Measurements from ENCODE around the gene PARVA. TPM values are rescaled to one million over a fixed set of nuclear protein-coding genes. Genes with fewer than 3 reads are reported as not detected.
"Not testable (repeated sequence)": the region's sequence is repeated elsewhere in the genome, so short reads cannot be mapped to it uniquely, and the experiment has no call there.

Gene PARVA, protein sequence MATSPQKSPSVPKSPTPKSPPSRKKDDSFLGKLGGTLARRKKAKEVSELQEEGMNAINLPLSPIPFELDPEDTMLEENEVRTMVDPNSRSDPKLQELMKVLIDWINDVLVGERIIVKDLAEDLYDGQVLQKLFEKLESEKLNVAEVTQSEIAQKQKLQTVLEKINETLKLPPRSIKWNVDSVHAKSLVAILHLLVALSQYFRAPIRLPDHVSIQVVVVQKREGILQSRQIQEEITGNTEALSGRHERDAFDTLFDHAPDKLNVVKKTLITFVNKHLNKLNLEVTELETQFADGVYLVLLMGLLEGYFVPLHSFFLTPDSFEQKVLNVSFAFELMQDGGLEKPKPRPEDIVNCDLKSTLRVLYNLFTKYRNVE
- total RNA-seq: 23.0 TPM

DNA sequence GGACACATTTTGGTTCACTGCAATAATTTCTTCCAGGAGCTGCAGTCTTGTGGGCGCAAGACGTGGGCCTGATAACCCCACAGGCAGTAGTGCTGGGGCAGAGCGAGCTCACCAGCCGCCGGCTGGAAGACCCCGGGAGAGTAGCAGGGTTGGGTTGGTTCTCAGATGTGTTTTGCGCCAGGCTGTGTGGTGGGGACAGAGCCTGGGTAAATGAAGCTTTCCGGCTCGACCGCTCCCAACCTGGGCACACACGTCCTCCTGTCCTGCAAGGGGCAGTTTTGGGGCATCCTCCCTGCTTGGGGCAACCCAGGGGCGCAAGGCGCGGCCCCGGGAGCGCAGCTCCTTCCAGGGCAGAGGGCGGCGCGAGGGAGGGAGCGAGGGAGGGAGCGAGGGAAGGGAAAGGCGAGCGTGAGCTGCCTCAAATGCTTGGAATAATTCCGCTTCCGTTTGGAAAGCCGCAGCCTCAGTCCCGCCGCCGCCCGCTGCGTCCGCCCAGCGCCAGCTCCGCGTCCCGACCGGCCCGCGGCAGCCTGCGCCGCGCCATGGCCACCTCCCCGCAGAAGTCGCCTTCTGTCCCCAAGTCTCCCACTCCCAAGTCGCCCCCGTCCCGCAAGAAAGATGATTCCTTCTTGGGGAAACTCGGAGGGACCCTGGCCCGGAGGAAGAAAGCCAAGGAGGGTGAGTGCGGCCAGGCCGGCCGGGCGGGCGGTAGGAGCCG lies at the start of gene PARVA:
Gene PARVA (plus strand): TSS at position 466 of the 718 bp plus-strand sequence. CDS start 77 bp downstream, at position 543.
- peak; percentile 66 for DNase-seq

DNA sequence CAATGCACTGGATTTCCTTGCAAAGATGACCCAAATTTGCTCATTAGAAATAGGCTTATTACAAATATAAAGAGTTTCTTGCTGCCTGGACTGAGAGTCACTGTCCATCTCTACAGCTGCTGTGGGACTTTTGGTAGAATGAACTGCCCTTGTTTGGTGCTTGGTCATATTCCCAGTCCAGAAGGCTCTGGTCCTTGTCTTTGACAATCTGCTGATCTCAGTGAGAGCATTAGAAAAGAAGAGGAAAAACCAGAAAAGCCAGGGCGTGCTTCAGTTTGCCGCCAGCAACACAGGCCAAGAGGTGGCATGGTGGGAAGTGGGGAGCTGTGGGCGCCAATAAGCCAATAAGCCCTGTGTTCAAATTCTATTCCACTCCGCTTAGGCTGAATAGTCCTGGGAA lies 48.2 kb upstream of the PARVA start:
- no peak for DNase-seq

DNA sequence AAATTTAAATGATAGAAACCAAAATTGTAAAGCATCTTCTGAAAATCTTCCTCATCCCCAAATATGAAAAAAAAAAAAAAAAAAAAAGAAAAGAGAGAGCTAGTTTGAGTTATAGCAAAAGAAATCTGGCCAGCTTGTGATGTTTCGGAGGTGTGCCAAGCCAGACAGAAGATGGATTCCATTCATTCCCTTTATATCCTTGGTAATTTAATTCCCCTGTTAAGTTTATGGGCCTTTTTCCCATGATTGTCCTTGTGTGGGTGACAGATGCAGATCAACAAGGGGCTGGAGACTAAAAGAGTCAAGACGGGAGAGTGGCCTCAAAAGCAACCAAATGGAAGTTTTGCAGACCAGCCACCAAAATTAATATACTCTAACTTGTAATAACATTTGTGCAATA lies 47.6 kb upstream of the PARVA start:
- no peak for DNase-seq

DNA sequence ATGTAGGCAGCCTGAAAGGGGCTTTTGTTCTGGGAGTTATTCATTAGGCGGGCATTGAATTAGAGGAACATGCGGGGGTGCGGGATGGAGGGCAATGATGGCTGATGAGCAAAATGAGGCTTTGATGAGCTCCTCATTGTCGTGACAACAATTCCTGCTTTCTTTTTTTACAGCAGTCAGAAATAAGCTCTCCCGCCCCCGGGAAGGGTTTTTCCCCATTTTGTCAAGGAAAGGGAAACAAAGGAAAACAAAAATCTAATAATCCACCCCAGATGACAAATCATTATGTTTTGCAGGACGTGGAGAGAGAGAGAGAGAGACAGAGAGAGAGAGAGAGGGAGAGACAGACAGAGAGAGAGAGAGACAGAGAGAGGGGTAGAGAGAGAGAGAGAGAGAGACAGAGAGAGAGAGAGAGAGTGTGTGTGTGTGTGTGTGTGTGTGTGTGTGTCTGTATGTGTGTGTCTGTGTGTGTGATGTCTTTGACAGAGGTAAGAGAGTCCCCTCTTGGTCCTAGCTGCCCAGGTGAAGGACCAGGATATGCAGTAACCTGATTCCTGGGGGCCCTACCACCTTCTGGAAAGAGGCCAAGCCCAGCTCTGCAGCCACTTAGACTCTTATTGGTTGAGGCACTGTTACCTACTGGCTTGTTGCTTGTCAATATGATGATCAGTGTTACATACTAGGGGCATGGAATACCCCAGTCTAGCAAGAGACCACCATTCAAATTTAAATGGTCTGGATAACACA lies 46.7 kb upstream of the PARVA start:
- peak; percentile 43 for DNase-seq

DNA sequence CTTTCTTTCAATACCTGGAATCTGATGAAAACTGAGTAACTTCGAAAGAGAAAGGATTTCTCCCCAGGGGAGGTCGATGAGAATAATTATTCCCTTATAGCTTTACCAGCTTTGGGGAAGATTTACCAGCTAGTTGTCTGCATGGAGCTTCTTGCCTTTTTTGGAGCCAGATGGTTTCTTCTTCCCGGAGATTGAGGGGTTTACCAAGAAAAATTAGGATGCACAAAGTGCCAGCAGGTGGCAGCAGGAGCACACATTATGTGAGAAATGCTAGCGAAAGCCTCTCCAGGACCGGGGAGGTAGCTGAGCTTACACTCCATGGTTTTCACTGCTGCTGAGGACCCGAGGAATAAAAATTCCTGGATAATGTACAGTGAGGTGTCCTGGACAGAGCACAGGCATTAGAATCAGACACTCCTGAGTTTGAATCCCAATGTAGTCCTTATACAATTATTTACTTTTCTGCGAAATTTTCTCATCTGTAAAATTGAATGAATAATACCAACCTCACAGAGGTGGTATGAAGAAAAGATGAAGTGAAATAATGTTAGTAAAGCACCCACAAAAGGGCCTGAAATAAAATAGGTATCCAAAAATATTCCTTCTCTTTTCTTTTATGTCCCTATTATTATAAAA lies 46.0 kb upstream of the PARVA start:
- DNase-seq: peak; percentile 84

DNA sequence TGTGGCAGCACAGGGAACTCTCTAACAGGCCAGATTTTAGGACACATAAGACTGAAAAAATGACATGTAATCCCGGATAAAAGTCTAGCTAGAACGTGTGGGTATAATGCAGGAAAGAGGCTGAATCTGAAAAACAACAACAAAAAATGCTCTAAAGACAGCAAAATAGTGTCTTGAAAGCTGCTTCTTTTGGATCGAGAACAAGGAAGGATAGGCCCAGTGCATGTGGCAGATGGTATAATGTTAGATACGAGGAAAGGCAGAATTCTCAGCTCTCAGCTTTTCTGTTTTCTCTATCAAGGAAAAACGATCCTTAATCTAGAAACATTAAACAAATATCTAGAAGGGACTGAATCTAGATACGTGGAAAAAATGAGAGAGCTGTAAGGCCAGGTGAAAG lies 33.8 kb upstream of the PARVA start:
- DNase-seq: no peak

DNA sequence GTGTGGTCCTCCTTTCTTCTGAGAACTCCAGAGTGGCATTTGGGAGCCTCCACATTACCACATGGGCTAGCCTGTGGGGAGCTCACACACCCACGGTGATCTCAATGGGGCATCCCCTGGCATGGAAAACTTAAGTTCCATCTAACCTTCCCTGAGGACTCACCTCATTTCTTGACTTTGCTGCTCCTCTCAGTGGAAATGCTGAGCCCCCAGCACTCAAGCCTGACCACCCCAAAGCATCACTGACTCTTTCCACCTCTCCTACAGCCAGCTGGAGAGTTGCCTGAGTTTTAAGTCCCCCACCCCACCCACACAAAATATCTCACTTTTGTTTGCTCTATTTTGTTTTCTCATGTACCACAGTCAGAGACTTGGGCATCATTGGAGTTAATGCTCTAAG lies 23.8 kb upstream of the PARVA start:
- DNase-seq: no peak

DNA sequence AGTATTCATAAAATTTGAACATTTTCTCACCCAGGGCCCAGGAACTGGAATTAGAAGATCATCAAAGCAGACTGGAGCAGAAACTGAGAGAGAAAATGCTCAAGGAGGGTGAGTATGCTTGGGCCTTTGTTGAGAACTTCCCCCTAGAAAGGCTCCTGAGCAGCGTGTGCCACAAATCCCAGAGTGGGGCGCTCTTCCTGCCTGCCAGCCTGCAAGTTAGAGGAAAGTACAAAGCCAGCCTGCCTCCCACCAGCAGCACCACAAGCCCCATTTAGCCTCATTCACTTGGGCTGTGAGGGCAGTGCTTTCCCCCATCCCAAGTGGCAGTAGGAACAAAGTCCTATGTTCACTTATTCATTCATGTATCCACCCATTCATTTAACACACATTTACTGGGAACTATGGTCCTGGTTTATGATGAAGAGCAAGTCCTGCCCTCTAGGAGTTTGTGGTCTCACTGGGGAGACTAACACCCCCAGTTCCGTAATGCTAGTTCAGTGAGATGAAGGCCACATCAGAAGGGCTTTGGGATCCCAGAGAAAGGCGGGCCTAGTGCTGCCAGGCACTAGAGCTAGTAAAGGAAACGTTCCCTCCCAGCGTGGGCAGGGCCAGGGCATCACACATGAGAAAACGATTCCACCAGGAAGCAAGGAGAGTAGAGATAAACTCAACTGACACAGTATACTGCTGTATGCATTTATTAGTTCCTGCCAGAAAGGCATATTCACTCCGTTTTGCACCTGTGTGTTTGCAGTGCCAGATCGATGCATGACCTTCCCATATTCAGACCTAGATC lies 22.4 kb upstream of the PARVA start:
- no peak for DNase-seq

DNA sequence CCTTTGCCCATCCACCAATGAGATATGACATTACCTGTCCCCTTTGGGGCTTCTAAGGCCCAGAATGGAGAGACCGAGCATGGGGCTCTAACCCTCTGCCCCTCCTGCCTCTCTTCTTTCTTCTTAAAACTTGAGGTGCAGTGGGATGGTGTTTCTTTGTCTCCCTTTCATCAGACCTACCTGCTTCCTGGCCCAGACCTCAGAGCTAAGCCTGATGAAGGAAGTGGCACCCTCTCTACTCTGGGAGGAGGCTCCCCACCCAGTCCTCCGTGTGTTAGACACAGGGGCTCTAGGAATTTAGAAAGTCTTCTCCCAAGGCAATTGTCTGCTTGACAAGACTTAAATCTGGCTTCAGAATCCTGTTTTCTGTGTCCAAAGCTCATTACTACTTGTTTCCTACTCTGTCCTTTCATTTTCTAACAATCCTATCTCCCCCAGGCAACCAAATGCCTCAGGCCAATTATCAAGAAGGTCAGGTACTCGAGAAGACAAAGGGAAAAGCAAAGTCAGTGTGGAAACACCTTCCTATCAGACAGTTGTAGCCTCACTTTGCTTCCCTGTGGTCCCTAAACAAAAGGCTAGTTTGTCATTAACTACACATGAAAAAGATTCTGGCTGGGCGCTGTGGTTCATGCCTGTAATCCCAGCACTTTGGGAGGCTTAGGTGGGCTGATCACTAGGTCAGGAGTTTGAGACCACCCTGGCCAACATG lies 20.3 kb upstream of the PARVA start:
- DNase-seq: no peak

DNA sequence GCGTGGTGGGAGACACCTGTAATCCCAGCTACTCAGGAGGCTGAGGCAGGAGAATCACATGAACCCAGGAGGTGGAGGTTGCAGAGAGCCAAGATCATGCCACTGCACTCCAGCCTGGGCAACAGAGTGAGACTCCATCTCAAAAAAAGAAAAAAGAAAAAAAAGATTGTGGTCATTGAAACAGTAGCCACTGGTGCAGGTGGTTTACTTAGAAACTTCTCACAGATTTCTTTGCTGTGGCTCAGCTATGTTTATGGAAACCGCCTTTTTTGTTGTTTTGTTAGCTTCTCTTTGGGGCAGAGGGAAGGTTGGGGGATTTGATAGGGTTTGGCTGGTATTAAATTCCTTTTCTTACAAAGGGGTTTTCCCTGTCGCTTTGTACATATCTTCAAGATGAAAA lies 19.7 kb upstream of the PARVA start:
- DNase-seq: not testable (repeated sequence)

DNA sequence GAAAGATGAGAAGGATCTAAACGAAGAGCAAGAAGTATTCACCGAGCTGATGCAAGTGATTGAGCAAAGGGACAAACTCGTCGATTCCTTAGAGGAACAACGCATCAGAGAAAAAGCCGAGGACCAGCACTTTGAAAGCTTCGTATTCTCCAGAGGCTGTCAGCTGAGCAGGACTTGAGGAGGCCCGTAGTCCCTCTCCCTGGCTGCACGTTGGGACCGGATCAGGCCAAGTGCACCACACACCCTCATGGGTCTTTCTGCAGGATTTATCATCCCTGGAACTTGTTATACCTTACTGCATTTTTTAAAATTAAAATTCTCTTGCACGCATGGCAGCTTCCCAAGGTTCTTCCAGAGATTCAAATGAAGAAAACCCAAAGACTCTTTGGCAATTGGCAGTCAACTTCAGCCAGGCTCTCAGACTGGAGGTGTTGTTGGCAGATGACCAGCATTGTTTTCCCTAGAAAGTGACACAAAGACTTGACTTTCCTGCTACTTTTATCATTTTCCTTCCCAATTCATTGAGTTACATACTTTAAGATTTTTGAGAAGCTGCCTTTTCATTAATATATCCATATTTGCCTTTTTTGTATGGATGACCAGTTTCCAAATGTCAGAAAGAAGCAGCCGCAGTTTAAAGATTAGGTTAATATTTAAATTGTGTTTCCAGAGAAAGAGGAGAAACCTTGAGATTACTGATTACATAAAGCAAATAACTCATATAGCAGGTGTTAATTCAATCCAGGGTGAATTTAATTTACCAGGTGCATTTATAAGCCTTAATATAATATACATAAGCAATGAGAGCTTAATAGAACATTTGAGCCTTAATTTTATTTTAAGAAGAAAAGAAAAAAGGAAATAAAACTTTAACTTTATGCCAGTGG lies 18.8 kb upstream of the PARVA start:
- DNase-seq: no peak

DNA sequence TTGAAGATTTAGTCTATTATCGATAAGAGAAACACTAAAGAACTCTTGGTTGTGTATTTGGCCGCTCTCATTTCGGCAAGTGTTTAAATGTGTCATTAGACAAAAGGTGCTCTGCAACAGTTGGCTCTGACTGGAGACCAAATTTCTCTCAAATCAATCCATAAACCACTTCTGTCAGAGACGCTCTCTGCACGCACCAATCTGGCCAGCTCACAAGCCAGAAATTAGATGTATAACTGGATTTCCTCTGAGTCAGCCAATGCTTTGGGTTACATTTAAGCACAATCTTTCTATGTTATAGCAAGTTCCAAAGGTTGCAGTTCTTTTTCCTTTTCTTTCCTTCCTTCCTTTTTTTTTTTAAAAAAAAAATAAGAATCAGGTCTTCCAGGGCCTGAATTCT lies 17.6 kb upstream of the PARVA start:
- no peak for DNase-seq

DNA sequence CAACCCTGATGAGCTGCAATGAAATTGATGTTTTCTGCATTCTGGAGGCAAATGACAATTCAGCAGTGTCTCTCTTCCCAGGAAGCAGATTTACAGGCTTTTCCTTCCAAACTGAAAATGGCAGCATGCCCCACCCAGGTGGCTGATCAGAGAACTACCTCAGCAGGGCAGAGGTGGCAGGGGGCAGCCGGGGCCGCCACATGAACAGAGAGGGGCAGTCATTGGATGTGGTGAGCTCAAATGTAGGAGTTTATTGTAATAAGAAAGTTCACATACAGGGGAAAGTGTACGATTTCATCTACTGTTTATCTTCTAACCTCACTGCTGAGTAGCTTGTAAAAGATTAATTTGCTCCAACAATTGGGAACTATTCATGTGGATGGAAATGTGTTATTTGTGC lies 15.7 kb upstream of the PARVA start:
- no peak for DNase-seq

DNA sequence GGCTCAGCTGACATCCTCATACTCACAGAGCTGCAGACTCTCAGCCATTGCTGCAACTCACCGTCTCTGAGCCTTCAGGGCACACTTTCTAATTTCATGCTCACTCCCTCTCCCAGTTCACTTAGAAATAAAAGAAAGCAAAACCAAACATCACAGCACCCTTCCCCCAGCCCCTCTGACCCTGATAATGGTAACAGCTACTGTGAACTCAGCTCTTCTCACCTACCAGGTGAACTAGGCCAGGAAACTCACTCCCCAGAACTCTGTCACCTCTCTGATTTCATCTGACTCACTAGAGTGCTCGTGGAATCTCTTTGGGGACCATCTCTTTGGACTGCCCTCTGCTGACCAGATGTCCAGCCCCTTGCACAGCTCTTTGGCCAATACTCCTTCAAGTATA lies 14.5 kb upstream of the PARVA start:
- DNase-seq: no peak

DNA sequence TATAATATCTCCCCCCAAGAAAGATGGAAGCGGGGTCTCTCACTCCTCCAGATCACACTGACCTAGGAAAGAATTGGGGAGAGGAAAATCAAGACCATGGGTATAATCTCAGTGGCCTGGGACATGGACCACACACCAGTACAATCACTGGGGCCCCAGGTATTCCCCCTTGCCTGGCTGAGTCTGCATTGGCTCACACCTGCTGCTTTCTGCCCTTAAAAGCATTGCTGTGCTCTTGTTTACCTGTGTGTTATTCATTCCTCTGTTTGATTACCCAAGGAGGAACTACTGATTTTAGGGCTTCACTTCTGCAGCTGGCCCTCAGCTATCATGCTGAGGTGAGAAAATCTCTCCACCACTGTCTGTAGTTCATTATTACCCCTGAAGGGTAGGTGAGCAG lies 14.0 kb upstream of the PARVA start:
- no peak for DNase-seq

DNA sequence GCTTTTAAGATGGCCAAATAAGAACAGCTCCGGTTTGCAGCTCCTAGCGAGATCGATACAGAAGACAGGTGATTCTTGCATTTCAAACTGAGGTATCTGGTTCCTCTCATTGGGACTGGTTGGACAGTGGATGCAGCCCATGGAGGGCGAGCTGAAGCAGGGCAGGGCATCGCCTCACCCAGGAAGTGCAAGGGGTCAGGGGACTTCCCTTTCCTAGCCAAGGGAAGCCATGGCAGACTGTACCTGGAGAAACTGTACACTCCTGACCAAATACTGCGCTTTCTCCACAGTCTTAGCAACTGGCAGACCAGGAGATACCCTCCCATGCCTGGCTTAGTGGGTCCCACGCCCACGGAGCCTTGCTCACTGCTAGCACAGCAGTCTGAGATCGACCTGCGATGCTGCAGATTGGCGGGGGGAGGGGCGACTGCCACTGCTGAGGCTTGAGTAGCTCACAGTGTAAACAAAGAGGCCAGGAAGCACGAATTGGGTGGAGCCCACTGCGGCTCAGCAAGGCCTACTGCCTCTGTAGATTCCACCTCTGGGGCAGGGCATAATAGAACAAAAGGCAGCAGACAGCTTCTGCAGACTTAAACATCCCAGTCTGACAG lies 11.3 kb upstream of the PARVA start:
- not testable (repeated sequence) for DNase-seq

DNA sequence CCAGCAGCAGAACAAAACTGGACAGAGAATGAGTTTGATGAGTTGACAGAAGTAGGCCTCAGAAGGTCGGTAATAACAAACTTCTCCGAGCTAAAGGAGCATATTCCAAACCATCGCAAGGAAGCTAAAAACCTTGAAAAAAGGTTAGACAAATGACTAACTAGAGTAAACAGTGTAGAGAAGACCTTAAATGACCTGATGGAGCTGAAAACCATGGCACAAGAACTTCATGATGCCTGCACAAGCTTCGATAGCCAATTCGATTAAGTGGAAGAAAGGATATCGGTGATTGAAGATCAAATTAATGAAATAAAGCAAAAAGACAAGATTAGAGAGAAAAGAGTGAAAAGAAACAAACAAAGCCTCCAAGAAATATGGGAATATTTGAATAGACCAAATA lies 10.3 kb upstream of the PARVA start:
- not testable (repeated sequence) for DNase-seq

DNA sequence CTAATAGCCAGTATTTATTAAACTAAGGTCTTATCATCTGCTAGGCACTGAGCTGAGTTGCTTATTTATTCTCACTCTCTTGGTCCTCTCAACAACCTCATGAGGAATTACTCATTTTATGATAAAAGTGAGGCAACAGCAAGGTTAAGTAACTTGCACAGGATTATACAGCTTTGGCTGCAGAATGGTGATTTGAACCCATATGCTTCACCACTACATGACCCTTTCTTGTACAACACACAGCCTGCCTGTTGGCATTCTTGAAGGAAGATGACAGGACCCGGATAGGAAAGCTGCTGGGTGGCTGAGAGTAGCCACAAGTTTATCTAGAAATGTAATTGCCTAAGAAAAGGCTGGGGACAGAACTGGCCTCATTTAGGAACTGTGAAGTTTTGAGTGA lies 5.3 kb upstream of the PARVA start:
- DNase-seq: no peak

DNA sequence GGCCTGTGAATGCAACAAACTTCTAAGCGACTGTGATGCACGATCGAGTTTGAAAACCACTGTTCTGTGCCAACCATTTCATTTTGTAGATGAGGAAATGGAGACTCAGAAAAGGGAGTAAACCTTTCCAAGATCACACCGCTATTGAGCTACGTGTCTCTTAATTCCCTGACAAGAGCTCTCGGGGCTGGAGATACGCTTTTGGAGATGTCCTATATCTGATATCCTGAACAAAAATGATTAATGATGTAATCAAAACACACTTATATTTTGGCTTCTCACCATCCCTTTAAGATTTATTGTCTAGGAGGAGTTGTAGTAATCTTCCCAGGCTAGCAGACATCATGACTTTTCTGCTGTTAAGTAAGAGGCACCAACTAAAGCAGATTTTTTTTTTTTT lies 1.7 kb upstream of the PARVA start:
- DNase-seq: no peak

Measured in skin of body (tissue), 2 donors.